SK-N-MC (cell line): ENCODE measurements around the gene FGF11.

Experiments used
- EZH2 ChIP-seq: fragments of 200-600 bp; sonication (generic); IDR thresholded peaks from one replicate; pipeline ENCODE4 v1.6.1; 2017; ENCODE audit warnings: antibody characterized with exemption
- FOXP2 ChIP-seq: optimal IDR thresholded peaks from 2 replicates; pipeline ENCODE3; 2011; ENCODE audit warnings: mild to moderate bottlenecking, moderate library complexity; ENCODE audit not compliant: insufficient read depth; ENCODE audit errors: extremely low read length, control extremely low read depth
- POLR2AphosphoS5 ChIP-seq: IDR thresholded peaks from 2 replicates; pipeline ENCODE4 v1.6.1; 2012; ENCODE audit warnings: mild to moderate bottlenecking, low read depth, low read length, borderline replicate concordance

DNA sequence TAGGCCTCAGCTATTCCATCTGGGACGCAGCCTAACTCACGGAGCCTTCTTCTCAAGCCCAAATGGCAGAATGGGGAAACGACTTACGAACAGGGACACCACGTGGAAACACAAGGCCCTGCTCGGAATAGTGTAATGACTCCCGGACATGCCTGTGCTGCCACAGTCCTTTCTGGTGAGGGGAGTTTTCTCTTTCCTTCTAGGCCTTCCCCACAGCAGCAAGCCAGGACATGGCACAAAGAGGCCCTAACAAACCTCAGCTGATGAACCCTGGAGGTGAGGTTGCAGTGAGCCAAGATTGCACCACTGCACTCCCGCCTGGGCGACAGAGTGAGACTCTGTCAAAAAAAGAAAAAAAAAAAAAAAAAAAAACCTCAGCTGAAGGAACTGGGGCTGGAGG is 24.8 kb downstream of the FGF11 start:
- TF ChIP-seq POLR2AphosphoS5: no peak
- no peak for TF ChIP-seq EZH2
- TF ChIP-seq FOXP2: no peak
